Sigmoid colon (tissue), 7 donors: ENCODE data around the gene EHMT1. TPM values are rescaled to one million over a fixed set of nuclear protein-coding genes. Genes with fewer than 3 reads are reported as not detected.

ENCODE experiments used
- DNase-seq: peaks from one replicate; pipeline ENCODE4 v3.0.0-alpha.2; 2019
- H3K27ac ChIP-seq, 4 donors: fragments of 200-600 bp; sonication (generic); one replicate each; pipeline ENCODE4 v1.5.1; 2016 to 2019; ENCODE audit warnings: mild to moderate bottlenecking in 1 of 4
- H3K27me3 ChIP-seq, 3 donors: fragments of 200-600 bp; sonication (generic); one replicate each; pipeline ENCODE4 v1.5.1; 2019; ENCODE audit warnings: mild to moderate bottlenecking in 1 of 3
- H3K36me3 ChIP-seq, 4 donors: fragments of 200-600 bp; sonication (generic); one replicate each; pipeline ENCODE4 v1.5.1; 2016 to 2019
- H3K4me1 ChIP-seq, 4 donors: fragments of 200-600 bp; sonication (generic); one replicate each; pipeline ENCODE4 v1.5.1; 2017 to 2019
- H3K4me3 ChIP-seq, 4 donors: fragments of 200-600 bp; sonication (generic); one replicate each; pipeline ENCODE4 v1.5.1; 2017 to 2019; ENCODE audit warnings: mild to moderate bottlenecking in 2 of 4, moderate library complexity in 1 of 4
- H3K9me3 ChIP-seq, 4 donors: fragments of 200-600 bp in 3 of 4; sonication (generic) in 3 of 4; one replicate each; pipeline versions ENCODE4 v1.5.1 to v1.6.1; 2013 to 2019
- EP300 ChIP-seq, 4 donors: sonication (generic); formaldehyde crosslinking; IDR thresholded peaks; one replicate each; pipeline ENCODE4 v1.6.1; 2017; ENCODE audit warnings: antibody characterized with exemption in 4 of 4
- POLR2A ChIP-seq, 2 donors: fragments of 450-650 bp; IDR thresholded peaks; one replicate each; pipeline ENCODE4 v1.6.1; 2016; ENCODE audit warnings: antibody characterized with exemption in 2 of 2, mild to moderate bottlenecking in 2 of 2, moderate library complexity in 2 of 2
- POLR2AphosphoS5 ChIP-seq, 4 donors: sonication (generic); formaldehyde crosslinking; IDR thresholded peaks; one replicate each; pipeline ENCODE4 v1.6.1; 2017; ENCODE audit warnings: antibody characterized with exemption in 4 of 4
- WGBS, 2 donors: extraction: QIAGEN DNeasy Blood & Tissue Kit; methylation state at CpG; one replicate each; pipeline ENCODE4 v1.1.7; 2013; 5-methylcytosine and 5-hydroxymethylcytosine counted together
- intact Hi-C: fragments of 100-400 bp; cut with DNase I; formaldehyde crosslinking; loops from one replicate; pipeline ENCODE4 v1.15.1; 2023
- polyA plus RNA-seq, 3 donors: library from polyadenylated mRNA; stranded (reverse); fragments of 200-250 nt; gene quantifications; one replicate each; pipeline ENCODE4 v1.2.3, GENCODE V29; 2013
- total RNA-seq, 4 donors: library from RNA; depleted of rRNA; stranded (reverse); fragments of >200 nt; gene quantifications; one replicate each; pipeline ENCODE4 v1.1.0, GENCODE V29; 2016
- TF ChIP-seq, protein P1 (sequence below), 4 experiments: fragments of 450-650 bp in 3 of 4; fragments of 200-600 bp in 1 of 4; IDR thresholded peaks; one replicate each; pipeline ENCODE4 v1.5.1; 2016 to 2019; ENCODE audit warnings: antibody characterized with exemption in 4 of 4, mild to moderate bottlenecking in 3 of 4, moderate library complexity in 2 of 4
- donor health status: healthy with polysubstance abuse.
- donor health status: Bipolar disorder and iron deficiency.
- donor health status: healthy.

EHMT1 gene
- total and polyA plus RNA-seq, 7 donors = 19.2 to 91.4 (median 60.4) TPM

DNA sequence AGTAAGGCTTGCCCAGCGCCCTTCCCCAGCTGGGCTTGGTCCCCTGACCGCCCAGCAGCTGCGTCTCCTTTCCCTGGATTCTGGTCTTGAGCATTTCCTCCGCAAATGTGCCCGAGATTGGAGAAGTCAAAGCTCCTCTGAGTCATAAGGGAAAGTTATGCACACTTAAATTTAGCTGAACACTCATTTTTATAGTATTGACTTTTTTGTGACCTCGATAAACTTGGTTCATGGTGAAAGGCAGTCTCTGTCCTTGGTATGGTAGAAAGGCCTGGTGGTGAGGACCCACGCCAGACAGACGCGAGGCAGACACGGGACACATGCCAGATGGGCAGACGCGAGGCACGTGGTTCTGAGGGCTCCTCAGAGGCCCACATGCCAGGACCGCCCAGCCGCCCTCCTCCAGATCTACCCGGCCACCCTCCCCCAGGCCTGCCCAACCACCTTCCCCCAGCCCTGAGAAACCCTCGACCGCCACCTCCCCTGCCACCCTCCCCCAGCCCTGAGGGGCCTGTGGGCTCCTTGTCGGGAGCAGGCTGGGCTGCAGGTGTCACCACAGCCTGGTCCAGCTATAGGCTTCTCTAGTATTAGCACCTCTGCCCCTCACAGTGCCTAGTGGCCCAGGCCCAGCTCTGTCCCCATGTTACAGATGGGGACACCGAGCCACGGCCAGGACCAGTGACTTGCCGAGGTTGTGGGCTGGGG is 197.9 kb downstream of the EHMT1 start:
- TF ChIP-seq POLR2A (IDR thresholded peaks at IDR 0.05) (no peak), POLR2AphosphoS5 (IDR thresholded peaks at IDR 0.05) (no peak), EP300 (IDR thresholded peaks at IDR 0.05) (no peak)
- TF ChIP-seq, protein P1, sequence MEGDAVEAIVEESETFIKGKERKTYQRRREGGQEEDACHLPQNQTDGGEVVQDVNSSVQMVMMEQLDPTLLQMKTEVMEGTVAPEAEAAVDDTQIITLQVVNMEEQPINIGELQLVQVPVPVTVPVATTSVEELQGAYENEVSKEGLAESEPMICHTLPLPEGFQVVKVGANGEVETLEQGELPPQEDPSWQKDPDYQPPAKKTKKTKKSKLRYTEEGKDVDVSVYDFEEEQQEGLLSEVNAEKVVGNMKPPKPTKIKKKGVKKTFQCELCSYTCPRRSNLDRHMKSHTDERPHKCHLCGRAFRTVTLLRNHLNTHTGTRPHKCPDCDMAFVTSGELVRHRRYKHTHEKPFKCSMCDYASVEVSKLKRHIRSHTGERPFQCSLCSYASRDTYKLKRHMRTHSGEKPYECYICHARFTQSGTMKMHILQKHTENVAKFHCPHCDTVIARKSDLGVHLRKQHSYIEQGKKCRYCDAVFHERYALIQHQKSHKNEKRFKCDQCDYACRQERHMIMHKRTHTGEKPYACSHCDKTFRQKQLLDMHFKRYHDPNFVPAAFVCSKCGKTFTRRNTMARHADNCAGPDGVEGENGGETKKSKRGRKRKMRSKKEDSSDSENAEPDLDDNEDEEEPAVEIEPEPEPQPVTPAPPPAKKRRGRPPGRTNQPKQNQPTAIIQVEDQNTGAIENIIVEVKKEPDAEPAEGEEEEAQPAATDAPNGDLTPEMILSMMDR (IDR thresholded peaks at IDR 0.05) = no peak
- Histone ChIP-seq H3K27me3 (no peaks in the 10 kb centered on the region), H3K36me3 (peaks cover 48 to 90% (median 58%) of the 10 kb centered on the region in 4 donors), H3K4me3 (no peak overlapping the region), H3K9me3 (peaks cover 0 to 4% (median 0%) of the 10 kb centered on the region in 4 donors), H3K27ac (no peak overlapping the region), H3K4me1 (no peaks in the 10 kb centered on the region)
- DNase-seq = no peak
- WGBS, 2 donors = 91 to 95% methylated on average over 22 of the region's 22 CpGs
- intact Hi-C loops = no loop called here

DNA sequence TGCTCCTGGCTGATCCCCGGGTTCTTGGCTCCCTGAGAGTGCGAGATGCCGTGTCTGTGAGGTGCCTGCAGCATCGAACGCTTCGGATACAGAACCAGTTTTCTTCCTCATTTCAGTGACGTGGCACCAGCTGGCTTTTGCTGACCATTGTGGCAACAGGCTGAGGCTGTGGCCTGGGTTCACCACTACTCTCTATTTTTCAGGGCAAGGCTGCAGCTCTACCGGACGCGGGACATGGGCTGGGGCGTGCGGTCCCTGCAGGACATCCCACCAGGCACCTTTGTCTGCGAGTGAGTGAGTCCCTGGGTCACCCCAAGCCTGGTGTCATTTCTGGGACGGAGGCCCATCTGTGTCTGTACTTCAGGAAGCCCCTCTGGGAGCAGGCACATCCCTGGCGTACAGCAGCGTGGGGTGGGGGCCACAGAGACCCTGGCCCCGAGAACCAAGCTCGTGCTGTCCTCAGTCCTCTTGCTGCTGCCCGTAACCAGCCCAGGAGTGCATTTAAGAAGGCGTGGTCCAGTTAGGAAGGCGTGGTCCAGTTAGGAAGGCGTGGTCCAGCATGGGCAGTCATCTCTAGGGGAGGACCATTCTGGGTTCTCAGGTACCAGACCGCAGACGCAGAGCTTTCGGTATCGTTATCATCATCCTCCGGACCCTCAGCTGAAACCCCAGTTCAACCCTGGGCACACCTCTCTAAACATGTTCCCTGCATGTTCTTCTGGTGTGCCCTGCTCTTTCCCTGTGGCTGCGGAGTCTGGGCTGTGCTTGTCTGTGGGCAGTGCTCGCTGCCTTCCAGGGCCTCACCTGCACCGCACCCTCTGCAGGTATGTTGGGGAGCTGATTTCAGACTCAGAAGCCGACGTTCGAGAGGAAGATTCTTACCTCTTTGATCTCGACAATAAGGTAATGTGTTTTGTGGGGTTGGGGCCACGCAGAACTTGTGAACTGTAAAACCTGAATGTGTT is 198.7 kb downstream of the EHMT1 start:
- H3K27me3 ChIP-seq = no peaks in the 10 kb centered on the region
- peaks cover 48 to 90% (median 63%) of the 10 kb centered on the region in 4 donors for H3K36me3 ChIP-seq
- intact Hi-C loops = no loop called here
- peaks cover 0 to 4% (median 0%) of the 10 kb centered on the region in 4 donors for H3K9me3 ChIP-seq
- no peak overlapping the region for H3K27ac ChIP-seq
- H3K4me1 ChIP-seq = no peaks in the 10 kb centered on the region
- TF ChIP-seq POLR2A (IDR thresholded peaks at IDR 0.05) (no peak), EP300 (IDR thresholded peaks at IDR 0.05) (no peak), POLR2AphosphoS5 (IDR thresholded peaks at IDR 0.05) (no peak)
- TF ChIP-seq, protein P1 (IDR thresholded peaks at IDR 0.05) = no peak
- DNase-seq = no peak
- no peak overlapping the region for H3K4me3 ChIP-seq
- 97% methylated on average over 35 of the region's 35 CpGs for WGBS, 2 donors

DNA sequence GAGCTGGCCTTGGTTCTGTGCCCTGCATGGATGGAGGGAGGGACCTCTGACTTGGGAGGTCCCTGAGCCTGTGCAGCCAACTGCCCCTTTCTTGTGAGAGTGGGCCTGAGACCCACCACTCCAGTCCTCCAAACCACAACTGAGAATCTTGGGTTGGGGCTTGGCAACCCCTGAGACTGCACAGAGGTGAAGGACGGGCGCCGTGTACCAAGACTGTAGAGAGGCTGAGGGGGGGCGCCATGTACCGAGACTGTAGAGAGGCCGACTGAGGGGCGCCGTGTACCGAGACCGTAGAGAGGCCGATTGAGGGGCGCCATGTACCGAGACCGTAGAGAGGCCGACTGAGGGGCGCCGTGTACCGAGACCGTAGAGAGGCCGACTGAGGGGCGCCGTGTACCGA is 199.5 kb downstream of the EHMT1 start:
- no peaks in the 10 kb centered on the region for H3K27me3 ChIP-seq
- 91 to 93% methylated on average over 17 to 18 of the region's 23 CpGs for WGBS, 2 donors

DNA sequence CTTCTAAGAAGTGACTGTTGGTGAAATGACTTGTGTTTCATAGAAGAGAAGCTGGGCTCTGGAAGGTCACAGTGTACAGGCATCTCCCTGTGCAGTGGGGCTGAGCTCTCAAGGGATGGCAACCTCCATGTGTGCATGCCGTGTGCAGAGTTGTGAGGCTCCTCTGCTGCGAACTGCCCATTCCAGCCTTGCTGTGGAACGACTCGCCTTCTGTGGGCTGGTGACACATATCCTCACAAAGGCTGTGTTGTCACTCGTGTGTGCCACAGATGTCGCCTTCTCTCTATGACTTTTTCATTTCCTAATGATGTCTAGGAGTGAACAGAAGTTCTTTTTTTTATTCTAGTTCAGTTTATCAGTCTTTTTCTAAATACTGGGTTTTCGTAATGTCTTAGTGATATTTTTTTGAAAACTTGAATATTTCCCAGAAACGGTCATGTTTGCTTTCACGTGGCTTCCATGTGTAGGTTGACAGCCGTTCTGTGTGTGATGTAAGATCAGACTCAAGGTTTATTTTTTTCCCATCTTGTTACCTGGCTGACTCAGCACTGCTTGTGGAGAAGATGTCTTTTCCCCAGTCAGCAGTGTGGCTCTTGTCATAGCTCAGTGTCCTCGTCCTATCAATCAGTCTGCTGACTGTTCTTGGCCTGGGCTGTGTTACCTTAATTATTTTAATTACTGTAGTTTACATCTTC is 201.5 kb downstream of the EHMT1 start:
- no peak for DNase-seq
- 94 to 95% methylated on average over 11 of the region's 11 CpGs for WGBS, 2 donors

More for the DNA sequence above, 199.5 kb downstream of the EHMT1 start:
- no peak for TF ChIP-seq POLR2A (IDR thresholded peaks at IDR 0.05)
- TF ChIP-seq, protein P1 (IDR thresholded peaks at IDR 0.05) = no peak
- no peak for TF ChIP-seq EP300 (IDR thresholded peaks at IDR 0.05)
- TF ChIP-seq POLR2AphosphoS5 (IDR thresholded peaks at IDR 0.05) = no peak
- no peak overlapping the region for H3K4me3 ChIP-seq
- H3K27ac ChIP-seq = no peak overlapping the region
- H3K9me3 ChIP-seq = peaks cover 0 to 4% (median 0%) of the 10 kb centered on the region in 4 donors
- H3K4me1 ChIP-seq = no peaks in the 10 kb centered on the region
- peaks cover 40 to 89% (median 56%) of the 10 kb centered on the region in 4 donors for H3K36me3 ChIP-seq
- intact Hi-C loops = no loop called here
- DNase-seq = no peak

More for the DNA sequence above, 201.5 kb downstream of the EHMT1 start:
- H3K27me3 ChIP-seq = no peaks in the 10 kb centered on the region
- no peak overlapping the region for H3K27ac ChIP-seq
- H3K36me3 ChIP-seq = peaks cover 26 to 82% (median 45%) of the 10 kb centered on the region in 4 donors
- TF ChIP-seq, protein P1 (IDR thresholded peaks at IDR 0.05) = no peak
- TF ChIP-seq EP300 (IDR thresholded peaks at IDR 0.05) (no peak), POLR2AphosphoS5 (IDR thresholded peaks at IDR 0.05) (no peak), POLR2A (IDR thresholded peaks at IDR 0.05) (no peak)
- H3K9me3 ChIP-seq = peaks cover 0 to 4% (median 0%) of the 10 kb centered on the region in 4 donors
- H3K4me1 ChIP-seq = no peaks in the 10 kb centered on the region
- intact Hi-C loops = no loop called here
- no peak overlapping the region for H3K4me3 ChIP-seq
